ENCODE data around the gene ADAMTS17.
A peak's percentile ranks its signal among the peaks of the same experiment; 100 is the strongest.

The ADAMTS17 gene

DNA sequence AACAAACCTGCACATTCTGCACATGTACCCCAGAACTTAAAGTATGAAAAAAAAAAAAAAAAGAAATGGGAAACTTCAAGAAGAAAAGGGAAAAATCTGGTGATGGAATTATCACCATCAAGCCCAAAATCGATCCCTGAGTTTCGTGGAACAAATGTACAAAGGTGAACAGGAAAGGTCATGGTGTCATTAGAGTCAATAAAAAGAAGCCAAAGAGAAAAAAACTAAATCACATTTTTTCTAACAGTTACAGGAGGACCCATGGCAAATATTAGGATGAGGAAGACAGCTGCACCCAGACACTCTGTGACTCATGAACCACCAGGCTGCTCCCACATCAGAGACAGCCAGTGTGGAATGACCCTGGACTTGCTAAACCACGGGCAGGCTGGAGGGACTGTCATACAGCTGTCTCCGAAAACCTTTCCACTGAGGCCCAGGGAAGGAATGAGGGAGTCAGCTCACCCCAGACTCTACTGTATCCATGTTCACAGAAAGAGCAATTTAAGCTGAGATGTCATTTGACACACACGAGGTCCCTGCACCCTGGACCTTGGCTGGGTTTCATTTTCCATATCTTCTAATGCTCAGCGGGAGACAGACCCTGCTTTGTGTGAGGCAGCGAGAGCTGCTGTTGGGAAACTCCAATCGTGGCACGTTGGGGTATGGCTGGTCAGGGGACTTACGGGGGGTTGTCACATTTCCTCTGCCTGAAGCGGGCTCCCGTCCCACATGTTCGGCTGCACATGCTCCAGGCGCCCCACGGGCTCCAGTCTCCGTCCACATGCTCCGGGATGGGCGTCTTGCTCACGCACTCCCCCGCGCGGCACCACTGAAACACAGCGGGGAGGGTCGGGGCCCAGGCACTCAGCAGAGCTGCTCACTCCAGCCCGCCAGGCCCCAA is 210.2 kb downstream of the ADAMTS17 start:
- peak; percentile 4 for DNase-seq (ENCODE audit: low spot score)

DNA sequence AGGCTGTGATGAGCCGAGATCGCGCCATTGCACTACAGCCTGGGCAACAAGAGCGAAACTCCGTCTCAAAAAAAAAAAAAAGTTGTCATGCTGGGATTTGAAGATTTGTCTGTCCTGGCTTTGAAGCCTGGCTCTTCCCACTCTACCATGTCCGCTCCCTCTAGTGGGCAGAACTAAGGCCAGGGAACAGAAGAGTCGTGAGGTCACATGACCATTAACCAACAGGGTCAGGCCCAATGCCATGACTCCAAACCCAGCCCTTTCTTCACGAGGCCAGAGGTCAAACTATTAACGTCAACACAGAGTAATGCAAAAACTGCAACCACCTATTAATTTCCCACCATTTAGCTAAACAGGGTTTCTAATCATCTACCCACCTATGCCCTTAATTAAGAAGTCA is 212.1 kb downstream of the ADAMTS17 start:
- no peak for DNase-seq (ENCODE audit: low spot score)

- no peak for DNase-seq (ENCODE audit: low spot score)
Measured at GRCh38 chr15:100125401-100126191, 216.2 kb downstream of the ADAMTS17 start.

- no peak for DNase-seq (ENCODE audit: low spot score)
Measured at GRCh38 chr15:100124936-100125335, 216.8 kb downstream of the ADAMTS17 start.

- no peak for DNase-seq (ENCODE audit: low spot score)
Measured at GRCh38 chr15:100124361-100124760, 217.4 kb downstream of the ADAMTS17 start.

- no peak for DNase-seq (ENCODE audit: low spot score)
Measured at GRCh38 chr15:100123611-100124010, 218.2 kb downstream of the ADAMTS17 start.

DNA sequence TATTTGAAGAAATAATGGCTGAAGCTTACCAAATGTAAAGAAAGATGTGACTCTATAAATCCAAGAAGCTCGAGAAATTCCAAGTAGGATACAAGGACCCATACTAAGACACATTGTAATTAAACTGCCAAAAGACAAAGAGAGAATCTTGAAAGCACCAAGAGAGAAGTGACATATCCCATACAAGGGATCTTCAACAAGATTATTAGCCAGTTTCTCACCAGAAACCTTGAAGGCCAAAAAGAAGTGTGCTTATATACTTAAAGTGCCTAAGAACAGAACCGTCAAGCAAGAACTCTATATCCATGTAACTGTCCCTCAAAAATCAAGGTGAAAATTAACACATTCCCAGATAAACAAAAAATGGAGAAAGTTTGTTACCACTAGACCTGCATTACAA is 220.5 kb downstream of the ADAMTS17 start:
- DNase-seq (ENCODE audit: low spot score) = no peak

- no peak for DNase-seq (ENCODE audit: low spot score)
Measured at GRCh38 chr15:100120111-100120510, 221.7 kb downstream of the ADAMTS17 start.

- DNase-seq (ENCODE audit: low spot score) = no peak
Measured at GRCh38 chr15:100118546-100118945, 223.2 kb downstream of the ADAMTS17 start.

DNA sequence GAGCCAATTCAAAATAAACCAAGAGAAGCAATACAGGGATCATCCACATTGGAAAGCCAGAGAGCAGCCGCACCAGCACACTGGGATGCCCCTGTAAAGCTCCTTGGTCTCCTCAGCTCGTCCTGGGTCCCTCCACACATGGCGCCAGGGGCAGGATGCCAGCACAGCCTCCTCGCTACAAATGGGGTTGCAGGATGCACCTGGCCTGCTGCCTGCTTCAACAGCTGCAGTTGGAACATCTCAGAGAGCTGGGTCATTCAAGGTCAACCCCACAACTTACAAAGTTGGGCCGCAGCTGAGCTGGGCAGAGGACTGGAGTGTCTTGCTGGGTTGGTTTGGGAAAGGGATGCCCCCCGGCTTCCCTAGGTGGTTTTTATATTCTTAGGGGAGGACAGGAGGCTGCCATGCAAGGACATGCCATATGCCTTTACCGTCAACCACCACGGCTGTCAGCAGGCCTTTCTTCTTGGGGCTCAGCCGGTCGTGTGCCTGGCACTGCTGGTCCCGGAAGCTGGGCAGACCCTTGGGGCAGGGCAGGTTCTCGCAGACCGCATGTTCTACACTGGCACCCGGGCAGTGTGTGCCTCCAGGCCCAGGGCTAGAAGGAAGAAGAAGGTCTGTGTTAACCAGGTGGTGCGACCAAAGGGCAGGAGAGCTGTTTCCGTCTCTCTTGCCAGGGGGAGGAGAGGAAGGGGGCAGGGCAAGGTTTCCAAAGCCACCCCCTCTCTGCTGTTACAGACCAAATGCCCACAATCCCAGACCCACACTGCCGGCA is 225.2 kb downstream of the ADAMTS17 start:
- no peak for DNase-seq (ENCODE audit: low spot score)

GRCh38 chr15:100115711-100116090 is 226.1 kb downstream of the ADAMTS17 start:
- no peak for DNase-seq (ENCODE audit: low spot score)

GRCh38 chr15:100115066-100115710 is 226.6 kb downstream of the ADAMTS17 start:
- no peak for DNase-seq (ENCODE audit: low spot score)

GRCh38 chr15:100114571-100114970 is 227.2 kb downstream of the ADAMTS17 start:
- no peak for DNase-seq (ENCODE audit: low spot score)

- DNase-seq (ENCODE audit: low spot score) = no peak
Measured at GRCh38 chr15:100114100-100114499, 227.7 kb downstream of the ADAMTS17 start.

DNA sequence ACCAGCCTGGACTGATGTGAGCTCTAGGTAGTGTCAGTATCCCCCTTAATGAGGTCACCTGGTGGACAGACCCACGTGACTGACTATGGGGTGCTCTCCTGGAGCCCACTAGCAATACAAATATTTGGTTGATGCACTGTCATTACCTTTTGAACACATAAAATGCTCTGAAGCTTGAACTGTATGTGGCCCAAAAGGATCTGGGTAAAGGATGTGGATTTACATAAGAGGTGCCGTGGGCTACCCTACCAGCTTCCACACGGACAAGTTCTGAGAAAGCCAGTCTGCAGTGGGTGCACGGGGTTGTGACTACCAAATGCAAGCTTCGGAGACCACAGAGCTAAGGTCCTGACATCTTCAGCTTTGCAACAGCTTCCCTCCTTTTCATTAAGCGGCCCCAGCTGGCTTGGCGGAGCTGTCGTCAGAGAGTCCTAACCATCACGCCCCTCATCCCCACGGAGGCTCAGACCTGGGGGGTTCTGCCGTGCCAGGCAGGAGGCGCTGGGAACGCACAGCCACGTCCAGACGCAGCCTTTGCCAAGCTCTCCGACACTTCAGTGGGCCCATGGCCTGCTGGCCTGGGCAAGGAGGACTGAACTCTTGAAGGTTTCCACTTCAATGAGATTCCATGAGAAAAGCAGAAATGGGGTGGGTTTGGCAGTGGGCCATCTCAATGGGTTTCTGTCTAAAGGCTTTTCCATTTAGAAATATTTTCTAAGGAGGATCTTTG is 228.3 kb downstream of the ADAMTS17 start:
- DNase-seq (ENCODE audit: low spot score) = no peak

DNA sequence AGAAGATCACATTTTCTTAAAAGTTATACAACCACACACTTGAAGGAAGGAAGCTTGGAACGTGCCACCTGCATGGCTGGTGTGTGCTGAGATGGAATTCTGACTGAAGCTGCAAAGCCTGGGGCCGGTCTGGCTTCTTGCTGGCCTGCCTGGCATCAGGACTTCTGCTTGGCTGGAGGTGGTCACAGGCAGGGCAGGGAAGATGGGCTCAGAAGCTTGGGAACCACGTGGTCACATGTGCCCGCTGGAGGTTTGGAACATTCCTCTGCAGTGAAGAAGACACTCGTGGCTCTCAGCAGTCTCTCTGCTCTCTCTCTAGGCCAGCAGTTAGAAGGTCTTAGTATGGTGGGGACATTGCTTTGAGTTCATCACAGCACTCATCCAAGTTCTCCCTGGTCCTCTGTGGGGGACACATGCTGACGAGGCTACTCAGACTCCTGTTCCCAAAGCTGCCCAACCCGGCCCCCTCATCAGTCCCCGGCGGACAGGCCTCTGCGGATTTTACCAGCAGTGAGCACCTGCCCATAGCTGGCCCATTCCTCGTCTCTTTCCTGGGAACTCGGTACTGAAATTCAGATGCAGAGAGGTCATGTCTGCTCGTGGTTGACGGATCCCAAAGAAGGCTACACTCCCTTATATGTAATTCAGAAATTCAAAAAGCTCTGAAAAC is 229.0 kb downstream of the ADAMTS17 start:
- no peak for DNase-seq (ENCODE audit: low spot score)

DNA sequence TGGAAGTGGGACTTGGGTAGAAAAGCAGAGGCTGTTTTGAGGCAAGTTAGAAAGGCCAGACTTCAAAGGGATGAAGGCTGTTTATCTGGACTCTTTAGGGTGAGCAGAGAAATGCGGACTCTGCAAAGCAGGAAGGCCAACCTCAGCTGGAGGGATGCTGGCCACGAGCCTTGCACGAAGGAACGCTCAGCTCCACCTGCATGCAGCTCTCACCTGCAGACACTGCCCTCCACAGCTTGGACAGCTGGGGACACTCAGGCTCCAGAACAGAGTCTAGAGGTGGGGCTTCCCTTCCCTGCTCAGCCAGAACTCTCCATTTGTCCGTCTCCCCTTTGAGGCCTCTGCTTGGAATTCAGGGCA is 229.7 kb downstream of the ADAMTS17 start:
- DNase-seq (ENCODE audit: low spot score) = no peak

GRCh38 chr15:100111125-100112060 is 230.4 kb downstream of the ADAMTS17 start:
- DNase-seq (ENCODE audit: low spot score) = no peak

DNA sequence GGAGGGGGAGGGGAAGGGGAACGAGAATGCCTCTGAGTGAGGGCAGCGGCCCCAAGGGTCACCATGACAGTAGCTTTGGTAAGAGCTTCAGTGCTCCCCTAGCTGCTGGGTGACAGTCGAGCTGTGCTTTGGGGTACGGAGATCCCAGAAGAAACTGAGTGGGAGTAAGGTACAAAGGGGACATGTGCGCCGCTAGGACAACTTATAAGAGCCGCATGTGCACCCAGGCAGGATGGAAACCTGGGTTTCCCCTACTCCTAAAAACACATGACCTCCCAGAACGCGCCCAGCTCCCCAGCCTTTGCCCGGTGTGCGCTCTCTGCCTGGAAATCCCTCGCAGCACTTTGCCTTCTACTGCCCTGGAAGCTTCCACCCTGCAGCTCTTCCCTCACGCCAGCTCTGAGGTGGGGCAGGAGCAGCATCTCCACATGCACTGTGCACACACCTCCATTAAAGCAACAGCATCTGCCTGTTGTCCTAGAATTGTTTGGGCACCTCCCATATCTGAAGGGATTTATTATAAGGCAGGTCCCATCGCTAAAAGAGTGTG is 232.2 kb downstream of the ADAMTS17 start:
- DNase-seq (ENCODE audit: low spot score) = no peak

Data from CD4-positive, alpha-beta T cell treated with Interleukin-15 for 4 hours (primary cell).